Measurements from ENCODE around the gene SH3BGR. TPM values are rescaled to one million over a fixed set of nuclear protein-coding genes. Genes with fewer than 3 reads are reported as not detected.

SH3BGR gene
- total and polyA plus RNA-seq, 2 donors from 2014 or later: 4.0 to 12.2 TPM

DNA sequence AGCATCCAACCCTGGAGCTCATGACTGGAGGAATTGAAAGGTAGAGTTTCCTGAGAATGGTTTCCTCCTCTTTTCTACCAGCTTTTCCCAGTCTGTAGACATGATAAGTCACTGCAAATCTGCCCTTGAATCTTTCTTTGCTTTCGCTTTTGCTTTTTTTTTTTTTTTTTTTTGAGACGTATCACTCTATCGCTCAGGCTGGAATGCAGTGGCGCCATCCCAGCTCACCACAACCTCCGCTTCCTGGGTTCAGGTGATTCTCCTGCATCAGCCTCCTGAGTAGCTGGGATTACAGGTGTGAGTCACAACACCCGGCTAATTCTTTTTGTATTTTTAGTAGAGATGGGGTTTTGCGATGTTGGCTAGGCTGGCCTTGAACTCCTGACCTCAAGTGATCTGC, 4.5 kb upstream of the SH3BGR start:
- H3K27ac ChIP-seq (ENCODE audit: low read depth in 2 of 2, low read length in 2 of 2): no peak overlapping the region
- H3K36me3 ChIP-seq (ENCODE audit: control insufficient read depth in 2 of 3, insufficient read depth in 3 of 3, low read length in 3 of 3): no peaks in the 10 kb centered on the region
- DNase-seq (no peak), FAIRE-seq (no peak)
- H3K27me3 ChIP-seq (ENCODE audit: control insufficient read depth, insufficient read depth, low read length): no peaks in the 10 kb centered on the region
- intact Hi-C loops (cut with DNase I): no loop called here
- H3K9ac ChIP-seq (ENCODE audit: low read length in 3 of 3): no peak overlapping the region
- no peak overlapping the region for H3K4me3 ChIP-seq (ENCODE audit: low read length in 3 of 3)
- TF ChIP-seq, protein P1, sequence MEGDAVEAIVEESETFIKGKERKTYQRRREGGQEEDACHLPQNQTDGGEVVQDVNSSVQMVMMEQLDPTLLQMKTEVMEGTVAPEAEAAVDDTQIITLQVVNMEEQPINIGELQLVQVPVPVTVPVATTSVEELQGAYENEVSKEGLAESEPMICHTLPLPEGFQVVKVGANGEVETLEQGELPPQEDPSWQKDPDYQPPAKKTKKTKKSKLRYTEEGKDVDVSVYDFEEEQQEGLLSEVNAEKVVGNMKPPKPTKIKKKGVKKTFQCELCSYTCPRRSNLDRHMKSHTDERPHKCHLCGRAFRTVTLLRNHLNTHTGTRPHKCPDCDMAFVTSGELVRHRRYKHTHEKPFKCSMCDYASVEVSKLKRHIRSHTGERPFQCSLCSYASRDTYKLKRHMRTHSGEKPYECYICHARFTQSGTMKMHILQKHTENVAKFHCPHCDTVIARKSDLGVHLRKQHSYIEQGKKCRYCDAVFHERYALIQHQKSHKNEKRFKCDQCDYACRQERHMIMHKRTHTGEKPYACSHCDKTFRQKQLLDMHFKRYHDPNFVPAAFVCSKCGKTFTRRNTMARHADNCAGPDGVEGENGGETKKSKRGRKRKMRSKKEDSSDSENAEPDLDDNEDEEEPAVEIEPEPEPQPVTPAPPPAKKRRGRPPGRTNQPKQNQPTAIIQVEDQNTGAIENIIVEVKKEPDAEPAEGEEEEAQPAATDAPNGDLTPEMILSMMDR (IDR thresholded peaks at IDR 0.05; ENCODE audit: borderline replicate concordance, extremely low read depth, insufficient read depth): no peak
- peaks cover 3 to 13% (median 9%) of the 10 kb centered on the region in 3 donors for H3K4me1 ChIP-seq (ENCODE audit: control insufficient read depth in 2 of 3, insufficient read depth in 2 of 3, low read depth in 1 of 3, low read length in 3 of 3)
- no peaks in the 10 kb centered on the region for H3K9me3 ChIP-seq (ENCODE audit: control insufficient read depth in 2 of 3, insufficient read depth in 1 of 3, low read length in 3 of 3)

DNA sequence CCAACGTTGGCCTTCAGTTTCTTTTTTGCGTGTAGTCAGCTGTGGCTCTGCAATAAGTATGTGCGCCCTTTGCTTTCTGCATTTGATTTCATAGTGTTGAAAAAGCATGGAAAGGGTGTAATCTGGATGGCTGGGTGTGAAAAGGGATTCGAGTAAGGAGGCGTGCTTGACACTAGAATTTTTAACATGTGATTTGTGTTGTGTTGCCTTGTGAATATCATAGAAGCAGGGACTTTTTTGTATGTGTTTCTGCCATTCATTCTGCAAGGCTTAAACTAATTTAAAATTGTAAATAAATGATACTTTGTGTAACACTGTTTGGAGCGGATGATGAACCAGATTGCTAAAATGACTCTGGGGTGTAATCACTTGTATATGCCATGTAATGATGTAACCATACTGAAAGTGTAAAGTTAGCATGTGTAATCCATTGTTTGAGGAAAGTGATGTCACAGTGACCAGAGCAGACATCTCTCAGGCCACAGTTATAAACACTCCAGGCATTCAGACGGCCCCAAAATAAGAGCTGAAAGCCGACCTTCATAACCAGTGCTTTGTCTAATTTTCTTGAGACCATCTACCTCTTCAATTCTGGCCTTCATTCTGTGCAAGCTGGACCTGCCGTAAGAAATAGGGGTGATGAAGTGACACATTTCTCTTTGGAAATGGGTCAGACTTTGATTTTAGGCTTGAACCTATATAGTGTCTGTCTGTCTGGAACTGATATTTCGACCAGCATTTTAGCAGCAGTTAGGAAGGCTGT, 618 bp downstream of the SH3BGR start:
- intact Hi-C loops (cut with DNase I): no loop called here
- DNase-seq (no peak), FAIRE-seq (no peak)
- H3K9me3 ChIP-seq (ENCODE audit: control insufficient read depth in 2 of 3, insufficient read depth in 1 of 3, low read length in 3 of 3): no peaks in the 10 kb centered on the region
- H3K9ac ChIP-seq (ENCODE audit: low read length in 3 of 3): peak overlapping the region in 1 of 3 donors; percentile 67
- no peaks in the 10 kb centered on the region for H3K27me3 ChIP-seq (ENCODE audit: control insufficient read depth, insufficient read depth, low read length)
- TF ChIP-seq, protein P1 (IDR thresholded peaks at IDR 0.05; ENCODE audit: borderline replicate concordance, extremely low read depth, insufficient read depth): no peak
- no peaks in the 10 kb centered on the region for H3K36me3 ChIP-seq (ENCODE audit: control insufficient read depth in 2 of 3, insufficient read depth in 3 of 3, low read length in 3 of 3)
- peak overlapping the region; percentile 43 to 71 for H3K27ac ChIP-seq (ENCODE audit: low read depth in 2 of 2, low read length in 2 of 2)
- H3K4me1 ChIP-seq (ENCODE audit: control insufficient read depth in 2 of 3, insufficient read depth in 2 of 3, low read depth in 1 of 3, low read length in 3 of 3): peaks cover 0 to 4% (median 0%) of the 10 kb centered on the region in 3 donors
- H3K4me3 ChIP-seq (ENCODE audit: low read length in 3 of 3): peak overlapping the region in 2 of 3 donors; percentile 28 to 56

DNA sequence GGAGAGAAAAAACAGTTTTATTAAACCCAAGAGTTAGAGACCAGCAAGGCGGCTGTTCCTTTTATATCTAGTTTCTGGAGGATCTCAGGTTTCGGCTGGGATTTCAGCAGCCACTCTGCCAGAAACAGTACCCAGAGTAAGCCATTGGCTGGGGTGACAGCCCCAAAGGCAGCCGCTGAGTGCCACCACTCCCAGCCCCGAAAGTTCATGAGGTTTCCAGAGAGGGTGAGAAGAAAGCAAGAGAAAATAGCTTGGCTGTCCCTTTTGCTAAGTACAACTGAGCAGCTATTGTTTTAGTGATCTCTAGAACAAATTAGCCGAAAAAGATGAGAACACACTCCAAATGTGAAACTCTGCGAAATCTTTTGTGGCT, 1.2 kb downstream of the SH3BGR start:
- TF ChIP-seq, protein P1 (IDR thresholded peaks at IDR 0.05; ENCODE audit: borderline replicate concordance, extremely low read depth, insufficient read depth): no peak

More for the DNA sequence above, 1.2 kb downstream of the SH3BGR start:
- no peak for FAIRE-seq
- intact Hi-C loops (cut with DNase I): no loop called here
- H3K27ac ChIP-seq (ENCODE audit: low read depth in 2 of 2, low read length in 2 of 2): peak overlapping the region in 1 of 2 donors; percentile 10
- no peak for DNase-seq
- H3K36me3 ChIP-seq (ENCODE audit: control insufficient read depth in 2 of 3, insufficient read depth in 3 of 3, low read length in 3 of 3): no peaks in the 10 kb centered on the region
- H3K4me1 ChIP-seq (ENCODE audit: control insufficient read depth in 2 of 3, insufficient read depth in 2 of 3, low read depth in 1 of 3, low read length in 3 of 3): peaks cover 0 to 4% (median 0%) of the 10 kb centered on the region in 3 donors
- H3K9me3 ChIP-seq (ENCODE audit: control insufficient read depth in 2 of 3, insufficient read depth in 1 of 3, low read length in 3 of 3): no peaks in the 10 kb centered on the region
- H3K27me3 ChIP-seq (ENCODE audit: control insufficient read depth, insufficient read depth, low read length): no peaks in the 10 kb centered on the region
- no peak overlapping the region for H3K9ac ChIP-seq (ENCODE audit: low read length in 3 of 3)
- no peak overlapping the region for H3K4me3 ChIP-seq (ENCODE audit: low read length in 3 of 3)
